Sigmoid colon (tissue), 7 donors: ENCODE results near the gene TRPC3. TPM values are rescaled to one million over a fixed set of nuclear protein-coding genes. Genes with fewer than 3 reads are reported as not detected.
"Not testable (repeated sequence)": the region's sequence is repeated elsewhere in the genome, so short reads cannot be mapped to it uniquely, and the experiment has no call there.

ENCODE experiments used
- DNase-seq: peaks from one replicate; pipeline ENCODE4 v3.0.0-alpha.2; 2019
- H3K27ac ChIP-seq, 4 donors: fragments of 200-600 bp; sonication (generic); one replicate each; pipeline ENCODE4 v1.5.1; 2016 to 2019; ENCODE audit warnings: mild to moderate bottlenecking in 1 of 4
- H3K27me3 ChIP-seq, 3 donors: fragments of 200-600 bp; sonication (generic); one replicate each; pipeline ENCODE4 v1.5.1; 2019; ENCODE audit warnings: mild to moderate bottlenecking in 1 of 3
- H3K36me3 ChIP-seq, 4 donors: fragments of 200-600 bp; sonication (generic); one replicate each; pipeline ENCODE4 v1.5.1; 2016 to 2019
- H3K4me1 ChIP-seq, 4 donors: fragments of 200-600 bp; sonication (generic); one replicate each; pipeline ENCODE4 v1.5.1; 2017 to 2019
- H3K4me3 ChIP-seq, 4 donors: fragments of 200-600 bp; sonication (generic); one replicate each; pipeline ENCODE4 v1.5.1; 2017 to 2019; ENCODE audit warnings: mild to moderate bottlenecking in 2 of 4, moderate library complexity in 1 of 4
- H3K9me3 ChIP-seq, 4 donors: fragments of 200-600 bp in 3 of 4; sonication (generic) in 3 of 4; one replicate each; pipeline versions ENCODE4 v1.5.1 to v1.6.1; 2013 to 2019
- EP300 ChIP-seq, 4 donors: sonication (generic); formaldehyde crosslinking; IDR thresholded peaks; one replicate each; pipeline ENCODE4 v1.6.1; 2017; ENCODE audit warnings: antibody characterized with exemption in 4 of 4
- POLR2A ChIP-seq, 2 donors: fragments of 450-650 bp; IDR thresholded peaks; one replicate each; pipeline ENCODE4 v1.6.1; 2016; ENCODE audit warnings: antibody characterized with exemption in 2 of 2, mild to moderate bottlenecking in 2 of 2, moderate library complexity in 2 of 2
- POLR2AphosphoS5 ChIP-seq, 4 donors: sonication (generic); formaldehyde crosslinking; IDR thresholded peaks; one replicate each; pipeline ENCODE4 v1.6.1; 2017; ENCODE audit warnings: antibody characterized with exemption in 4 of 4
- WGBS, 2 donors: extraction: QIAGEN DNeasy Blood & Tissue Kit; methylation state at CpG; one replicate each; pipeline ENCODE4 v1.1.7; 2013; 5-methylcytosine and 5-hydroxymethylcytosine counted together
- intact Hi-C: fragments of 100-400 bp; cut with DNase I; formaldehyde crosslinking; loops from one replicate; pipeline ENCODE4 v1.15.1; 2023
- polyA plus RNA-seq, 3 donors: library from polyadenylated mRNA; stranded (reverse); fragments of 200-250 nt; gene quantifications; one replicate each; pipeline ENCODE4 v1.2.3, GENCODE V29; 2013
- total RNA-seq, 4 donors: library from RNA; depleted of rRNA; stranded (reverse); fragments of >200 nt; gene quantifications; one replicate each; pipeline ENCODE4 v1.1.0, GENCODE V29; 2016
- TF ChIP-seq, protein P1 (sequence below), 4 experiments: fragments of 450-650 bp in 3 of 4; fragments of 200-600 bp in 1 of 4; IDR thresholded peaks; one replicate each; pipeline ENCODE4 v1.5.1; 2016 to 2019; ENCODE audit warnings: antibody characterized with exemption in 4 of 4, mild to moderate bottlenecking in 3 of 4, moderate library complexity in 2 of 4
- donor health status: healthy with polysubstance abuse.
- donor health status: Bipolar disorder and iron deficiency.
- donor health status: healthy.

Gene TRPC3
- total and polyA plus RNA-seq, 7 donors, result 0.12 to 1.1 (median 0.36) TPM; not detected in 2

DNA sequence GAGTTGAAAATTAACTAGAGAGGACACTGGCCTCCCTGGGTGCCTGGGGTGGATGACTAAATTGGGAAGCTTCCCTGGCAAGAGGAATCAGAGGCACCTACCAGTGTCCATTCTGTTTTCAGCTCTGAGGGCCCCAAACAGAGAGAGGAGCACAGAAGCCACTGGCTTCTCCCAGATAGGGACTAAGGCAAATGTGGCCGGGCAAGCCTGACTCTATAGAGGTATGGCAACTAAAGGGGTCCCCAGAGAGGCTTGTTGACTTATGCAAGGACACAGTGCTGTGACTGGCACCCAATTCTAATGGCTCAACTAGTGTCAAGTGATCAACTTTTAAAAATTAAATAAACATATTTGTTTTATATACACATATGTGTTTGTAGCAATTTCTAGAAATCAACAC lies 17.2 kb downstream of the TRPC3 start:
- intact Hi-C loops, result no loop called here
- Histone ChIP-seq H3K36me3 (no peaks in the 10 kb centered on the region), H3K9me3 (no peaks in the 10 kb centered on the region), H3K27ac (no peak overlapping the region), H3K27me3 (no peaks in the 10 kb centered on the region), H3K4me3 (no peak overlapping the region), H3K4me1 (no peaks in the 10 kb centered on the region)
- TF ChIP-seq, protein P1, sequence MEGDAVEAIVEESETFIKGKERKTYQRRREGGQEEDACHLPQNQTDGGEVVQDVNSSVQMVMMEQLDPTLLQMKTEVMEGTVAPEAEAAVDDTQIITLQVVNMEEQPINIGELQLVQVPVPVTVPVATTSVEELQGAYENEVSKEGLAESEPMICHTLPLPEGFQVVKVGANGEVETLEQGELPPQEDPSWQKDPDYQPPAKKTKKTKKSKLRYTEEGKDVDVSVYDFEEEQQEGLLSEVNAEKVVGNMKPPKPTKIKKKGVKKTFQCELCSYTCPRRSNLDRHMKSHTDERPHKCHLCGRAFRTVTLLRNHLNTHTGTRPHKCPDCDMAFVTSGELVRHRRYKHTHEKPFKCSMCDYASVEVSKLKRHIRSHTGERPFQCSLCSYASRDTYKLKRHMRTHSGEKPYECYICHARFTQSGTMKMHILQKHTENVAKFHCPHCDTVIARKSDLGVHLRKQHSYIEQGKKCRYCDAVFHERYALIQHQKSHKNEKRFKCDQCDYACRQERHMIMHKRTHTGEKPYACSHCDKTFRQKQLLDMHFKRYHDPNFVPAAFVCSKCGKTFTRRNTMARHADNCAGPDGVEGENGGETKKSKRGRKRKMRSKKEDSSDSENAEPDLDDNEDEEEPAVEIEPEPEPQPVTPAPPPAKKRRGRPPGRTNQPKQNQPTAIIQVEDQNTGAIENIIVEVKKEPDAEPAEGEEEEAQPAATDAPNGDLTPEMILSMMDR (IDR thresholded peaks at IDR 0.05), result no peak
- no peak for TF ChIP-seq EP300 (IDR thresholded peaks at IDR 0.05)
- no peak for TF ChIP-seq POLR2A (IDR thresholded peaks at IDR 0.05)
- TF ChIP-seq POLR2AphosphoS5 (IDR thresholded peaks at IDR 0.05), result no peak
- 70 to 84% methylated on average over 1 of the region's 1 CpG for WGBS, 2 donors
- no peak for DNase-seq

- TF ChIP-seq POLR2A (IDR thresholded peaks at IDR 0.05) (no peak), EP300 (IDR thresholded peaks at IDR 0.05) (no peak), POLR2AphosphoS5 (IDR thresholded peaks at IDR 0.05) (no peak)
- TF ChIP-seq, protein P1 (IDR thresholded peaks at IDR 0.05), result no peak
- intact Hi-C loops, result no loop called here
- Histone ChIP-seq H3K36me3 (no peaks in the 10 kb centered on the region), H3K27ac (no peak overlapping the region), H3K4me1 (no peaks in the 10 kb centered on the region), H3K4me3 (no peak overlapping the region), H3K9me3 (no peaks in the 10 kb centered on the region), H3K27me3 (no peaks in the 10 kb centered on the region)
- no peak for DNase-seq
- 77 to 78% methylated on average over 59 of the region's 59 CpGs for WGBS, 2 donors
Measured at GRCh38 chr4:121932212-121932974, 19.5 kb downstream of the TRPC3 start.

GRCh38 chr4:121930304-121930703 lies 21.6 kb downstream of the TRPC3 start:
- Histone ChIP-seq H3K4me1 (no peaks in the 10 kb centered on the region), H3K27ac (no peak overlapping the region), H3K4me3 (no peak overlapping the region), H3K9me3 (no peaks in the 10 kb centered on the region), H3K27me3 (no peaks in the 10 kb centered on the region), H3K36me3 (no peaks in the 10 kb centered on the region)
- TF ChIP-seq, protein P1 (IDR thresholded peaks at IDR 0.05), result no peak
- no peak for TF ChIP-seq POLR2AphosphoS5 (IDR thresholded peaks at IDR 0.05)
- no peak for TF ChIP-seq POLR2A (IDR thresholded peaks at IDR 0.05)
- no peak for TF ChIP-seq EP300 (IDR thresholded peaks at IDR 0.05)
- DNase-seq, result no peak
- 44 to 65% methylated on average over 2 of the region's 2 CpGs for WGBS, 2 donors
- intact Hi-C loops, result no loop called here

- TF ChIP-seq EP300 (IDR thresholded peaks at IDR 0.05) (no peak), POLR2AphosphoS5 (IDR thresholded peaks at IDR 0.05) (no peak), POLR2A (IDR thresholded peaks at IDR 0.05) (no peak)
- TF ChIP-seq, protein P1 (IDR thresholded peaks at IDR 0.05), result no peak
- no peaks in the 10 kb centered on the region for H3K4me1 ChIP-seq
- intact Hi-C loops, result no loop called here
- no peak for DNase-seq
- WGBS, 2 donors, result 52 to 77% methylated on average over 1 of the region's 1 CpG
- no peak overlapping the region for H3K27ac ChIP-seq
- no peak overlapping the region for H3K4me3 ChIP-seq
- no peaks in the 10 kb centered on the region for H3K36me3 ChIP-seq
- no peaks in the 10 kb centered on the region for H3K27me3 ChIP-seq
- no peaks in the 10 kb centered on the region for H3K9me3 ChIP-seq
Measured at GRCh38 chr4:121927948-121928347, 23.9 kb downstream of the TRPC3 start.

GRCh38 chr4:121926490-121926889 lies 25.4 kb downstream of the TRPC3 start:
- H3K27ac ChIP-seq, H3K4me3 ChIP-seq, H3K4me1 ChIP-seq, H3K36me3 ChIP-seq, intact Hi-C loops, H3K9me3 ChIP-seq, DNase-seq, H3K27me3 ChIP-seq: not testable (repeated sequence)
- WGBS, 2 donors, result 87 to 89% methylated on average over 5 of the region's 5 CpGs
